OCI-LY1 (cell line): ENCODE measurements around the gene EXOC6B.
A peak's percentile ranks its signal among the peaks of the same experiment; 100 is the strongest.

ENCODE experiments used
- H2AFZ ChIP-seq: fragments of 200-600 bp; sonication (generic), shearing (Covaris generic); 2 replicates; pipeline ENCODE4 v1.6.0; 2014; ENCODE audit warnings: antibody characterized with exemption, mild to moderate bottlenecking, low read length
- H3F3A ChIP-seq: fragments of 200-600 bp; sonication (generic), shearing (Covaris generic); 2 replicates; pipeline ENCODE4 v1.6.0; 2014; ENCODE audit warnings: mild to moderate bottlenecking, antibody characterized with exemption, low read length, moderate library complexity; ENCODE audit not compliant: insufficient read depth
- H3K27ac ChIP-seq: fragments of 200-600 bp; sonication (generic); 2 replicates; pipeline ENCODE4 v1.5.1; 2014; ENCODE audit warnings: low read length, mixed run types, mild to moderate bottlenecking, low read depth; ENCODE audit not compliant: poor library complexity, severe bottlenecking
- H3K27me3 ChIP-seq: fragments of 200-600 bp; sonication (generic); 2 replicates; pipeline ENCODE4 v1.6.0; 2014; ENCODE audit warnings: antibody characterized with exemption, mild to moderate bottlenecking, low read length, moderate library complexity; ENCODE audit not compliant: insufficient read depth
- H3K36me3 ChIP-seq: fragments of 200-600 bp; sonication (generic); 2 replicates; pipeline ENCODE4 v1.6.1; 2014; ENCODE audit warnings: mild to moderate bottlenecking, antibody characterized with exemption, low read length, moderate library complexity, mixed read lengths; ENCODE audit not compliant: insufficient read depth
- H3K4me1 ChIP-seq: fragments of 200-600 bp; sonication (generic); 2 replicates; pipeline ENCODE4 v1.5.1; 2014; ENCODE audit warnings: mild to moderate bottlenecking, low read length, moderate library complexity; ENCODE audit not compliant: insufficient read depth, severe bottlenecking
- H3K4me2 ChIP-seq: fragments of 200-600 bp; sonication (generic), shearing (Covaris generic); 2 replicates; pipeline ENCODE4 v1.6.1; 2014; ENCODE audit warnings: low read length
- H3K4me3 ChIP-seq: fragments of 200-600 bp; sonication (generic); 2 replicates; pipeline ENCODE4 v1.5.1; 2014; ENCODE audit warnings: low read length, low read depth, mild to moderate bottlenecking, mixed read lengths; ENCODE audit not compliant: poor library complexity, severe bottlenecking
- H3K79me2 ChIP-seq: fragments of 200-600 bp; shearing (Covaris generic); 2 replicates; pipeline ENCODE4 v1.6.1; 2016; ENCODE audit warnings: mixed run types, low read length, mixed read lengths; ENCODE audit not compliant: insufficient read depth
- H3K9ac ChIP-seq: fragments of 200-600 bp; sonication (generic), shearing (Covaris generic); 2 replicates; pipeline ENCODE4 v1.6.1; 2014; ENCODE audit warnings: mild to moderate bottlenecking, low read length, mixed read lengths
- H3K9me2 ChIP-seq: fragments of 200-600 bp; sonication (generic), shearing (Covaris generic); 2 replicates; pipeline ENCODE4 v1.6.1; 2014; ENCODE audit warnings: low read depth, mild to moderate bottlenecking, low read length, mixed read lengths
- H3K9me3 ChIP-seq: fragments of 200-600 bp; shearing (Covaris generic); 2 replicates; pipeline ENCODE4 v1.6.1; 2014; ENCODE audit warnings: low read length, mixed read lengths
- H4K20me1 ChIP-seq: fragments of 200-600 bp; sonication (generic), shearing (Covaris generic); 2 replicates; pipeline ENCODE4 v1.6.0; 2016; ENCODE audit warnings: mild to moderate bottlenecking, low read length; ENCODE audit not compliant: insufficient read depth
- EZH2 ChIP-seq: fragments of 200-600 bp; sonication (generic), shearing (Covaris generic); IDR thresholded peaks from 2 replicates; pipeline ENCODE4 v1.8.0; 2017; ENCODE audit warnings: borderline replicate concordance, mixed run types, mild to moderate bottlenecking, antibody characterized with exemption, low read length, moderate library complexity, mixed read lengths
- TF ChIP-seq, protein P1 (sequence below): fragments of 200-600 bp; sonication (generic), shearing (Covaris generic); IDR thresholded peaks from 2 replicates; pipeline ENCODE4 v1.5.1; 2017; ENCODE audit warnings: mild to moderate bottlenecking, antibody characterized with exemption, low read length, moderate library complexity, mixed read lengths

The EXOC6B gene

DNA sequence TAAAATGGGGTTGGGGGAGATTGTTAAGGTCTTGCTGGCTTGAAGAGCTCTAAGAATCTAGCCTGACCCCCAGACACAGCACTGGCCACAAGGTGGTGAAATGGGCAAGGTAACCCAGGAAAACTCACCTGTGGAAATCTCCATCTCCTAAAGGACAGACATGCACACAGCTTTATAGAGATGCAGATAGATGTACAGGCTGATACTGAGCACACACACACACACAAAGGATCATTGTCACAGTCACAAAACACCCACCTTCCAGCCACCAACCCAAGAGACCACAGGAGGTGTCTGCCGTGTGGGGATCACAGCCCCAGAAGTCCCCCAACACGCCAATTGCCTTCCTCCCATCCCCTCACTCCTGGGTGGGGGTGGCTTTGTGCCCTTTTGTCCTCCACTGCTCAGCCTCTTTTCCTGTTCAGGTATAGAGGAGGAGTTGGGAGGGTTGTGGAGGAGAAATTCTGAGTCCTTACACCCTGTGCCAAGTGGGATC lies 674.9 kb downstream of the EXOC6B start:
- no peaks in the 10 kb centered on the region for H4K20me1 ChIP-seq
- H3K4me3 ChIP-seq: no peak overlapping the region
- H3K27me3 ChIP-seq: no peaks in the 10 kb centered on the region
- no peaks in the 10 kb centered on the region for H3K79me2 ChIP-seq
- H3K4me2 ChIP-seq: no peak overlapping the region
- H3K36me3 ChIP-seq: no peaks in the 10 kb centered on the region
- H3K9me2 ChIP-seq: no peaks in the 10 kb centered on the region
- no peak overlapping the region for H3K27ac ChIP-seq
- H3F3A ChIP-seq: no peaks in the 10 kb centered on the region
- TF ChIP-seq, protein P1, sequence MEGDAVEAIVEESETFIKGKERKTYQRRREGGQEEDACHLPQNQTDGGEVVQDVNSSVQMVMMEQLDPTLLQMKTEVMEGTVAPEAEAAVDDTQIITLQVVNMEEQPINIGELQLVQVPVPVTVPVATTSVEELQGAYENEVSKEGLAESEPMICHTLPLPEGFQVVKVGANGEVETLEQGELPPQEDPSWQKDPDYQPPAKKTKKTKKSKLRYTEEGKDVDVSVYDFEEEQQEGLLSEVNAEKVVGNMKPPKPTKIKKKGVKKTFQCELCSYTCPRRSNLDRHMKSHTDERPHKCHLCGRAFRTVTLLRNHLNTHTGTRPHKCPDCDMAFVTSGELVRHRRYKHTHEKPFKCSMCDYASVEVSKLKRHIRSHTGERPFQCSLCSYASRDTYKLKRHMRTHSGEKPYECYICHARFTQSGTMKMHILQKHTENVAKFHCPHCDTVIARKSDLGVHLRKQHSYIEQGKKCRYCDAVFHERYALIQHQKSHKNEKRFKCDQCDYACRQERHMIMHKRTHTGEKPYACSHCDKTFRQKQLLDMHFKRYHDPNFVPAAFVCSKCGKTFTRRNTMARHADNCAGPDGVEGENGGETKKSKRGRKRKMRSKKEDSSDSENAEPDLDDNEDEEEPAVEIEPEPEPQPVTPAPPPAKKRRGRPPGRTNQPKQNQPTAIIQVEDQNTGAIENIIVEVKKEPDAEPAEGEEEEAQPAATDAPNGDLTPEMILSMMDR: no peak
- no peak for TF ChIP-seq EZH2
- H2AFZ ChIP-seq: no peak overlapping the region
- H3K4me1 ChIP-seq: no peaks in the 10 kb centered on the region
- H3K9me3 ChIP-seq: no peaks in the 10 kb centered on the region
- no peak overlapping the region for H3K9ac ChIP-seq

DNA sequence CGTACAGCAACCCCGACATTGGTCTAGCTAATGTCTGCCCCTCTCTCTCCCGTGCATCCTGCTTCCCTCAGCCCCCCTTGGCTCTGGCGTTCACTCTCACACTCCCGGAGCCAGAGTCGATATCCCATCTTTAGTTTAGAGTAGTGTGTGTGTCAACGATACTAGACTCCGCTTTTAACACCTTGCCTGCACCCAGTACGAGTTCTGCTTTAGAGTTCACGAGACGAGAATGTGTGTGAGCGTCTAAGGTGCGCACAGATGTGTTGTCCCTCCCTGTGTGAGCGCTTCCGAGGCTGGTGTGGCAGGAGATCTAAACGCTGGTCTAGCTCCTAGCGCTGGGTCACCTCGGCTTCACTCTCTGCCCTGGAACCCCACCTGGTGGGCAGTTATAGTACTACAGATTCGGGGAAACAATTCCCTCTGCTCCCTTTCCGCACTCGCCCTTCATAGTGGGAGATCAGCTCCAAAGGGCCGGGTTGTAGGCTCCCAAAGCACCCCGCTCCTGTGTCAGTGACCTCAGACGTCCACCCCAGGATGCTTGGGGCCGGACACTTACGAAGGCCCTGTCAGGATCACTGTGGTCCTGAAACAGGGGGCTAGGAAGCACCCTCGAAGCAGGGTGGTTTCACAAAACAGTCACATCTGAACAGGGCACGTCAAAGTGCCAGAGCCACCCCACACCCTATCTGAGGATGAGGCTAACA lies 675.5 kb downstream of the EXOC6B start:
- Histone ChIP-seq H3F3A (no peaks in the 10 kb centered on the region), H3K4me2 (no peak overlapping the region), H3K4me3 (no peak overlapping the region), H3K9me2 (no peaks in the 10 kb centered on the region), H3K27ac (no peak overlapping the region), H3K36me3 (no peaks in the 10 kb centered on the region), H2AFZ (no peak overlapping the region), H3K4me1 (no peaks in the 10 kb centered on the region), H3K27me3 (no peaks in the 10 kb centered on the region), H3K9me3 (no peaks in the 10 kb centered on the region), H3K79me2 (no peaks in the 10 kb centered on the region), H4K20me1 (no peaks in the 10 kb centered on the region), H3K9ac (no peak overlapping the region)
- TF ChIP-seq EZH2: no peak
- TF ChIP-seq, protein P1: peak; percentile 66

DNA sequence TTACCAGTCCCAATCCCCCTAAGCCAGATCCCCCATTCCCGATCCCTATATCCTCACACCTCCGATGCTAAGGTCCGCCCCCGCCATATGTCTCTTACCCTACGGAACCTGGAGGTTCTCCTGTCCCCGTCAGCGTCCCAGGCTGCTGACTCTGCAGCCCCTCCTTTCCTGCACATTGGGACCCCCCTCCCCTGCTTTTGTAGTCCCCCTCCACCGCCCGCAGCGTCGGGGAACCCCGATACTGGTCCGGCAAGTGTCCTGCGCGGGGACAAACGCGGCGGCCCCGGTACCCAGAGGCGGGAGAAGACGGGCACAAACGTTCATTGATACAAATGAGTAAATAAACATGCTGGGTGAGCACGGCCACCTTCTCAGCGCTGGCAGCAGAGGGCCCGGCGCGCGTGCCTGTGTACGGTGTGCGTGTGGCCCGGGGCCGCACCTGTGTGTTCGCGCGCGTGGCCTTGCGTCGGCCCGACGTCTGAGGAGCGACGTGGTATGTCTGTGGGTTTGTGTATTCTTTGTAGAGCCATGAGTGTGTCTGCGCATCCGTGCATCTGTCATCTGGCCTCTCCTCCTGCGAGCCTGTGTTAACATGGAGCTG lies 676.2 kb downstream of the EXOC6B start:
- Histone ChIP-seq H3K4me2 (no peak overlapping the region), H3K9me2 (no peaks in the 10 kb centered on the region), H3K27me3 (no peaks in the 10 kb centered on the region), H3K36me3 (no peaks in the 10 kb centered on the region), H3K9me3 (no peaks in the 10 kb centered on the region), H2AFZ (no peak overlapping the region), H3K27ac (no peak overlapping the region), H3K4me1 (no peaks in the 10 kb centered on the region), H3K4me3 (no peak overlapping the region), H3F3A (no peaks in the 10 kb centered on the region), H4K20me1 (no peaks in the 10 kb centered on the region), H3K9ac (no peak overlapping the region), H3K79me2 (no peaks in the 10 kb centered on the region)
- no peak for TF ChIP-seq EZH2
- TF ChIP-seq, protein P1: no peak
